HG02981 (cell line): ENCODE data around the gene TRMT61A.

Source experiments
- ATAC-seq: cut with Tn5 transposase; IDR thresholded peaks from one replicate; pipeline ENCODE4 v1.9.1; 2021; ENCODE audit warnings: mild to moderate bottlenecking, moderate library complexity; ENCODE audit not compliant: unreplicated experiment

TRMT61A gene

DNA sequence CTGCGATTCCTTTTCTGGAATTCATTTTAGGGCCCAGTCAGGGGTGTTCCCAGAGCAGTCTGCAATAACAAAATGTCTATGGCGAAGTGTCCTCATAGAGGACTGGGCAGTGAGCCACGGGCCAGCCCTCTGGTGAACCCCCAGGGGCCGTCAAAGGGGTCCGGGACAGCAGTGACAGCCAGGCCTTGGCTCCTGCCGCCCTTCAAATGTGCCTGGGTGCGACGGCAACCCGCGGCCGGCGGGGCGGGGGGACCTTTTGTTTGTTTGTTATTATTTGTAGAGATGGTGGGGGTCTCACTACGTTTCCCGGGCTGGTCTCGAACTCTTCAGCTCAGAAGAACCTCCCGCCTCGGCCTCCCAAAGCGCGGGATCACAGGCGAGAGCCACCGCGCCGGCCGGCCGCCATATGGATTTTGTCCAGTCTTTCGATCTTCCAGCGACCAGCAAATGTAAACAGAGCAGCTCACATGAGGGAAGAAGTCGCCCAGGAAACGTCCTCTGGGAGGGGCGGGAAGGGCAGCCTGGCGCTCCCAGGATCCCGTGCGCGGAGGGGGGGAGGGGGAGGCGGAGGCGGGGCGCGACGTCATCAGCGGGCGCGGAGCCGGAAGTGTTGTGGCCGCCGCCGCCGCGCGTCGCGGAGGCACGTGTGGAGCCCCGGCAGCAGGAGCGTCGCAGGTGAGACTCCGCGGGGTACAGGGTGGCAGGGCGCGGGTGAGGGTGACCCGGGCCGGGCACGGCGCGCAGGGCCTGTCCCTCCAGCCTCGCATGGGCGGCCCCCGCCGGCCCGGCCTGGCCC, at the start of gene TRMT61A:
Gene TRMT61A, plus strand, starts transcription at position 610 of the 796 bp plus-strand sequence. CDS start 783 bp downstream, outside the sequence.
- no peak for ATAC-seq

DNA sequence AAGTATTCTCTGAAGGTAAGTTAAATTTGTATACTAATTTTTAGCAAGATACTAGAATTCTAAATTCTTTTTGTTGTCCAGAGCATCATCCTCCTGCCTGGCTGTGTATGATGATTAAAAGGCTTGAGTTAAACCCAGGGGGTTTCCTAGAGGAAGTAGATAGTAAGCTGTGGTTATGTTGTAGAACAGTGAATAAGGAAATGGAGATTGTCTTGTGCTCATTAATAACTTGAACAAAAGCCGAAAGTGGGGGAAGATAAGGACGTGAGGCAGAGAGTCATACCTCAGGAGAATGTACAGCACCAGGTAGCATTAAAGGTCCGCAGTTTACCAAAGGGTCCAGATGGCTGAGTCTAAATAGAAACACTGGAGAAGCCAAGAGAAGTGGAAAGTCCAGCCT, 48.4 kb upstream of the TRMT61A start:
- peak; percentile 84 for ATAC-seq

DNA sequence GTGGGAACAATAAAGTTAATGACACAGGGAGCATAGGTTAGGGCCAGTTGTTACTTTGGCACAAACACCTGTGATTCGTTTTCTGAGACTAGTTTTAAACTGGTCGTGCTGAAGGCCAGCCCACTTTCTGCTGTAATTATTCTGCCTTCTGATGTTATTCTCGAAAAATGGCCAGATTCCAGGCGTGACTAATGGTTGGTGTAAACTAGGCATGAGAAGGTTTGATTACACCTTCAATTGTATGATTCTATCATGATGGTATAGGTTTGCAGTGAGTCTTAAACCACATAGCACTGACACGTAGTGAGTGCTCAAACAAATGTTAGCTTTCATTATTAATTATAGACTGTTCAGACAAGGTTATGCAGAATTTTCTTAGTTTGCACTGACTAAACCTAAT, 45.4 kb upstream of the TRMT61A start:
- no peak for ATAC-seq

DNA sequence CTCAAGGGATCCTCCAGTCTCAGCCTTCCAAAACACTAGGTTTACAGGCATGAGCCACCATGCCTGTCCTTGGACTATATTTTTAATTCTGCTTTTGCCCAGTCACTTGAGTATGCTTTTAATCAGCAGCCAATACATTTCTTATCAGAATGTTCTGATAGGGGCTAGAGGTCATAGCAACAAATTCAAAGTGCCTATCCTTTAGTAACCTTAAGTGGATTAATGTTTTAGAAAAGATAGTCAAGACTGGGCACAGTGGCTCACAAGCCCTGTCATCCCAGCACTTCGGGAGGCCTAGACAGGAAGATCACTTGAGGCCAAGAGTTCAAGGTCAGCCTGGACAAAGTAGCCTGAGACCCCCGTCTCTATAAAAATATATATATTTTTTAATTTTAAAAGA, 43.5 kb upstream of the TRMT61A start:
- no peak for ATAC-seq

DNA sequence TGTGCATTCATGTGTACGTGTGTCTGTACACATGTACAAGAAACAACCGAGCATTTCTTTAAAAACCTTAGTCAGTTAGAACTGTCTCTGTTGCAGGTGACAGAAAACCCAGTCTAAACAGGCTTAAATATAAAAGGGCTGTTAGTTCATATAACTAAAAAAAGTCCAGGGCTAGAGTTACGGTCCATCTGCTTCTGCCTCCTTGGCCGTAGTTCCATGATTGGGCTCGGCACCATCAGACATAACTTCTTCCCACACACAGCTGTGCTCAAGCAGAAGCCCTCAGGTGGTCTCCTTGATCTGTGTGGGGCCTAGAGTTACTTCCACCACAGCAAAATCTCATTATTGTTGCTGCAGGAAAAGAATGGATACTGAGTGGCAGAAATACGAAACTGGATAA, 40.9 kb upstream of the TRMT61A start:
- no peak for ATAC-seq

DNA sequence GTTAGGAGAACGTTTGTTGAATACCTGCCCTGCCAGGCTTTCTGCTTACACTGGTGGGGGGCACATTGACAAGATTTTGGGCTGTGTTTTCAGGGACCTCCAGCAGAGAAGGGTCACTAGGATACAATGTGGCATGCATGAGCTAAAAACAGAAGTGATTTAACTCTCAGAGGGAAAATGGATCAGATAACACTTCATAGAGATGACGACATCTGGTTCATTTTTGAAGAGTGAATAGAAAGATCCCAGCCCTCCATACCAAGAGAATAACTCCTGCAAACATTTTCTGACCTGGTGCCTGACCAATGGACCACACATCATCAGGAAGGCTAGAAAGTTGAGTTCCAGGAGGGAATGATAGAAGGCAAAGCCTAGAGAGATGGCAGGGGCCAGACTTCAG, 40.0 kb upstream of the TRMT61A start:
- ATAC-seq, result no peak

DNA sequence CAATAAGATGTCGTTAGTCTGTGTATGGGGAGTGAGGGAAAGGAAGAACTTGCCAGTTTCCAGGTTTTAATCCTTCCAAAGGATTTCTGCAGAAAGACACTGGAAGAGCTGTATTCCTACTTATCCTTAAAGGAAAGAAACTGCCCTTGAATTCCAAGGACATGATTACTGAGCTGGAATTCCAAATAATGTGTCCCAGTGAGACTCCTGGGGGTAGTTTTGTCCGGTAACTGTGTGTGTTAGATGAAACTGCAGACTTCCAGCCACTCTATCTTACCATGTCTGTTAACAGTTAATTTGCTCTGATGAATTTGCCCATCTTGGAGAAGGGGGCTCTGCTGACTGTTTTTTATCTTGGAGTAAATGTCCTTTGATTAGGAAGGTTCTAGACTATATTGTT, 39.4 kb upstream of the TRMT61A start:
- no peak for ATAC-seq

DNA sequence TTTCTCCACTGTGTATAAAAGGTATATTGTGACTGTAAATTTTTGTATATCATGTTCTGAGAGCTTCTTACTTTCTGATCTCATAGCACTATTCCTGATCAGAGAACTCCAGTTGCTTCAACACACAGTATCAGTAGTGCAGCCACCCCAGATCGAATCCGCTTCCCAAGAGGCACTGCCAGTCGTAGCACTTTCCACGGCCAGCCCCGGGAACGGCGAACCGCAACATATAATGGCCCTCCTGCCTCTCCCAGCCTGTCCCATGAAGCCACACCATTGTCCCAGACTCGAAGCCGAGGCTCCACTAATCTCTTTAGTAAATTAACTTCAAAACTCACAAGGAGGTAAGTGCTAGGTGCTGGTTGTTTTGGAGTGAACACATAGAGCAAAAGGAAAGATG, 37.3 kb upstream of the TRMT61A start:
- no peak for ATAC-seq

DNA sequence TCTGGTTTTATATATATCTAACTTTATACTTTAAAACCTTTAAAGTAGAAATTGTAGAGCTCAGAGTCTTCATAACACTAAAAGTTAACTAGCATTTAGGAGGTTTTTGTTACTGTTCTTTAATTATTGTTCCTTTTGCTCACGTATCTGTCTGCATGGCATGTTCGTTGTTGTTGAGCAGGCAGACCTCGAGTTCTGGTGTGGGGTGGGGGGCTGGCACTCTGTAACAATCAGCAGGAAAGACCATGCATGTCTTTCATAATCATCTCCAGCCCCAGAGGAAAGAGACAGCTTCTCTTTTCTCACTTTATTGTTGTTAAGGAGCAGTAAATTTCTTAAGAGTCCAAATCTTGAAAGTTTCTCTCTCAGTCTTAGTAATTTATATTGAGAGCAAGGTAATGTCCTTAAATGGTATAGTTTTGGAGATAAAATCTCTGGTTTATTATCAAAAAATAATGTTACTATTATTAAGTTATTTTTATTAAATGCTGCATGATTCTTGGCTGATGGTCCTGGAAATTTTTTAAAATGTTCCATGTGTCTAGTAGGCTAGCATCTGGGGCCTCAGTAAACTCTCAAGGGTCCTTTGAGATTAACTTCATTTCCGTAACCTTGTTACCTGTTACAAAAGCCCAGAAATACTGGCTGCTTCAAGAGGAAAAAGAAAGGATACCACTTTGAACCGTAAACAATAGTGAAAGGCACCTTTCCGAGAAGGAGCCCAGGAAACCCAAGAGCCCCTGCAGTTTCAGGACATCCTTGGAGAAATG, 36.7 kb upstream of the TRMT61A start:
- no peak for ATAC-seq

DNA sequence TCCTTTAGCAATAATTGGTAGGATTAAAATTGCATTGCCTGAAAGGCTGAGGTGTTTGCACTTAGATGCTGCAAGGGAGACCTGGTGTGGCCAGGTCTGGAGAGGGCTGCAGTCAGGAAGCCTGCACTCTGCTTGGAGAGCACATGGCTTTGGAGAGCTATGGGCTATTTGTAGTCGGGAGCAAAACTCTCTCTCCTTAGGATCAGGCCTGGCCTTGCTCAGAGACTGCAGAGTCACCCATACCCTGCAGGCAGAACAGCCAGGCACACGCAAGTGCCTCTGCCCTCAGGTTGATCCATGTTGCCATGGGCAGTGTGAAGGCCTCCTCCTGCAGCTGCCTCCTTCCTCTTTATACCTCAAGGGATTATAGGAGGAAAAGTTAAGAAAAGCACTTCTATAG, 33.1 kb upstream of the TRMT61A start:
- no peak for ATAC-seq

DNA sequence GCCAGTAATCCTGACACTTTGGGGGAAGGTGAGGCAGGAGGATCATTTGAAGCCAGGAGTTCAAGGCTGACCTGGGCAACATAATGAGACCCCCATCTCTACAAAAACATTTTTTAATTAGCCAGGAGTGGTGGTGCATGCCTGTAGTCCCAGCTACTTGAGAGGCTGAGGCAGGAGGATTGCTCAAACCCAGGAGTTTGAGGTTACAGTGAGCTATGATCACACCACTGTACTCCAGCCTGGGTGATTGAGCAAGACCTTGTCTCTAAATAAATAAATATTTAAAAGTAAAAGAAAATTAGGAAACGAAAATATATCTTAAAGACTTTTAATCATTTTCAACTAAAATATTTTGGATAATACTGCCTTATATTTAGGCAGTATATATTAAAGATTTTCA, 32.2 kb upstream of the TRMT61A start:
- no peak for ATAC-seq

DNA sequence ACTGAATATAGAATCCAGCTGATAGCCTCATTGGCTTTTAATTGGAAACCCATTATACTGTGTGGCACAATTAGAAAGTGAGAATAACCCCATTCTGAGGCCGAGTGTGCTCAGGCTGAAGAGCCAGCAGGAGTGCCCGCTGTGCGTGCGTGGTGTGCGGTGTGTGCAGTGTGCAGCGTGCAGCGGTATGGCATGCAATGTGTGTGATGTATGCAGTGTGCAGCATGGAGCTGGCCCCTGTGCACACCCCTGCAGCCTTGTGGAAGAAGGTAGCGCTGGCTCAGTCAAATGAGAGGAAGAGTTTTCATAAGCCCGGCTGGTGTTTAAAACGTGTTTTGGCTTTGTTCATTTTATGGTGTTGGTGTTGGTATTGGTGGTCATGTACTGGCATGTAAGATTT, 29.3 kb upstream of the TRMT61A start:
- ATAC-seq, result no peak

DNA sequence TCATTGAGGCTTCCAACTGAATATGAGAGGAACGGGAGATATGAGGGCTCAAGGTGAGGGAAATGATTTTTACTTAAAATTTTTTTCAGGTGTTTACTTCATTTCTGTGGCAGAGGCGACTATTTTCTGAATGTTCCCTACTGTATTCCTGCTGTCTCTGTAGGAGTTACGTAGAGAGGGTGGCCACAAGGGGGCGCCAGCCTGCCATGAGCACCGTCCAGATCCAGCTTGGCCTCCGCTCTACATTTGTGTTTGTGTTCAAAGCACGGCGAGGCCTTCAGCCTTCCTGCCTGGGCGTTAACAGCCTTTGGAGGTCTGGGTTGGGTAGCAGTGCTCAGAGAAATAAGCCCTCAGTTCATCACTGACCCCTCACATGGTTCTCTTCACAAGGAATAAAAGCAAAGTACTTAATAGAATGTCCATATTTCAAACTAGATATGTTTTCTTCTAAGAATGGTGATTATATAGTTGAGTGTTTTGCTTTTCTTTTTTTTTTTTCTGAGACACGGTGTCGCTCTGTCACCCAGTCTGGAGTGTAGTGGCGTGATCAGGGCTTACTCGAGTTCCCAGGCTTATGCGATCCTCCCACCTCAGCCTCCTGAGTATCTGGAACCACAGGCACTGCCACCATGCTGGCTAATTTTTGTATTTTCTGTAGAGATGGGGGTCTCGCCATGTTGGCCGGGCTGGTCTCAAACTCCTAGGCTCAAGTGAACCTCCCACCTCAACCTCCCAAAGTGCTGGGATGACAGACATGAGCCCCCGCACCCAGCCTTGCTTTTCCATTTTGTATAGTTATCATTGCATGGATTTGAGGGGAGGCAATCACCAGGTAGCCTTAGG, 28.6 kb upstream of the TRMT61A start:
- no peak for ATAC-seq

DNA sequence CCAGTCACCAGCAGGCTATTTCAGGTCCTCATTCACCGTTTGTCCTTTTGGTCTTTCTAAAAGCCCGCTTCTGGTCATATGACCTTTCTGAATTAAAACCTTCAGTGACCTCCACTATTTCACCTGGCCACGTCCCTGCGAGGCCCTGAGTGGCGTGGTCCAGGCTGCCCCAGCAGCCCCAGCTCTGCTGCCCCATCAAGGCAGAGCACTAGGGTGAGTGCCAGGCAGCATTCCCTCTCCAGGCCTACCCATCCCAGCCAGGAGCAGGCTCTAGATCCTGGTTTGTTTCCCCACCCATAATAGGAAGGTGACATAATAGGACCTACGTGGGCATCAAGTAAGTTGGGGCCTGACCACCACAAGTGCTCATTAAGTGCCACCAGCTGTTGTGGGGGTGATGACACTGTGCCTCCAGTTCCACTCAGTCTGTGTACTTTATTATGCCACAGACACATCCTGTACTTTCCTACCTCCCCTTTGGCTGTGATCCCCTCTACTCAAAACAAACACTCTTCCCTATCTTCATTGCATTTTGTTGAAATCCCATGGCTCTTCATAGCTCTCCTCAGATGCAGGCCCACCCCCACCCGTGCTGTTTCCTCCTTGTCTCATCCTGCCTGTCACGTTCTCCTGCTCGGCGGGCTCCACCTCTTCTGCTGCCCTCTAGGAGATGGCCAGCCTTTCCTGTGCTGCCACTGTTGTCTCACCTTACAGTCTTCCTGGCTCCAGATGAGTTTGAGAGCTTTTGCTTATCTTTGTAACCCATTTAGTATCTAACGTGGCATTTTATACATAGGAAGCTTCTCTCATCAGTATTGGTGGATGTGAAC, 27.7 kb upstream of the TRMT61A start:
- ATAC-seq, result no peak

DNA sequence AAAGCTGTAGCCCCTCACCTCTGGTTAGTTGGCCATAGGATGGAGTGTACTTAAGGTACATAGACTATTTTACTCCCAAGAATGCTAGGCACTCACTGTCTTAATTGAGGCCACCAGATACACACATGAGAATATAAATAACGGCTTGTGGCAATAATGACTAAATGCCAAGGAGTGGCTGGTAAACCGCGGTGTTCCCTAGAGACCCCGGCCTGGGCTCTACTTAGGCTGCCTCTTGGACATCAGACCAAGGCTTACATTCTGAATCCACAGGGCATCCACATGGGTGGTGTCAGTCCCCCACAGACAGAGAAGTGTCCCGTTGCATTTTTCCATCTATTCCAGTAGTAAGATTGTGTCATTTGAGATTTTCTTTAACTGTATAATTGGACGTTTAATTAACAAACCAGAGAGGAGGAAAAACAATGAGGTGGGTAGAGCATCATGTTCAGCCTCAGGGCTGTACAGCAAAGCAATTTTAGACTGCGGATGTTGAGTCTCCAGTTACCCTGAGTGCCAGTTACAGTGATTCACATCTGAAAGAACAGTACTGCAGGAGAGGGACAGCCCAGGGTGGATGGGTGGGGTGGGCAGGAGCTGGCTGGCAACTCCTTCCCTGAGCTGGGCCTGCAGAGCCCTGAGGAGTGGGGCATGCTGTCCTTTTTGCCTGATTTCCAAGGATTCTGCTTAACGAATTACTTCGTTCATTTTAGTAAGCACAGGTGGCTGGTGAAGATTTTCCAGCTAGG, 26.9 kb upstream of the TRMT61A start:
- ATAC-seq, result no peak

DNA sequence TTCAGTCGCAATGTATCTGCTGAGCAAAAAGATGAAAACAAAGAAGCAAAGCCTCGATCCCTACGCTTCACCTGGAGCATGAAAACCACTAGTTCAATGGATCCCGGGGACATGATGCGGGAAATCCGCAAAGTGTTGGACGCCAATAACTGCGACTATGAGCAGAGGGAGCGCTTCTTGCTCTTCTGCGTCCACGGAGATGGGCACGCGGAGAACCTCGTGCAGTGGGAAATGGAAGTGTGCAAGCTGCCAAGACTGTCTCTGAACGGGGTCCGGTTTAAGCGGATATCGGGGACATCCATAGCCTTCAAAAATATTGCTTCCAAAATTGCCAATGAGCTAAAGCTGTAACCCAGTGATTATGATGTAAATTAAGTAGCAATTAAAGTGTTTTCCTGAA, 26.1 kb upstream of the TRMT61A start:
- no peak for ATAC-seq

DNA sequence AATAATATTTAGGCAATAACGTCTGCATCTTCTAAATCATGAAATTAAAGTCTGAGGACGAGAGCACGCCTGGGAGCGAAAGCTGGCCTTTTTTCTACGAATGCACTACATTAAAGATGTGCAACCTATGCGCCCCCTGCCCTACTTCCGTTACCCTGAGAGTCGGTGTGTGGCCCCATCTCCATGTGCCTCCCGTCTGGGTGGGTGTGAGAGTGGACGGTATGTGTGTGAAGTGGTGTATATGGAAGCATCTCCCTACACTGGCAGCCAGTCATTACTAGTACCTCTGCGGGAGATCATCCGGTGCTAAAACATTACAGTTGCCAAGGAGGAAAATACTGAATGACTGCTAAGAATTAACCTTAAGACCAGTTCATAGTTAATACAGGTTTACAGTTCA, 25.7 kb upstream of the TRMT61A start:
- no peak for ATAC-seq

DNA sequence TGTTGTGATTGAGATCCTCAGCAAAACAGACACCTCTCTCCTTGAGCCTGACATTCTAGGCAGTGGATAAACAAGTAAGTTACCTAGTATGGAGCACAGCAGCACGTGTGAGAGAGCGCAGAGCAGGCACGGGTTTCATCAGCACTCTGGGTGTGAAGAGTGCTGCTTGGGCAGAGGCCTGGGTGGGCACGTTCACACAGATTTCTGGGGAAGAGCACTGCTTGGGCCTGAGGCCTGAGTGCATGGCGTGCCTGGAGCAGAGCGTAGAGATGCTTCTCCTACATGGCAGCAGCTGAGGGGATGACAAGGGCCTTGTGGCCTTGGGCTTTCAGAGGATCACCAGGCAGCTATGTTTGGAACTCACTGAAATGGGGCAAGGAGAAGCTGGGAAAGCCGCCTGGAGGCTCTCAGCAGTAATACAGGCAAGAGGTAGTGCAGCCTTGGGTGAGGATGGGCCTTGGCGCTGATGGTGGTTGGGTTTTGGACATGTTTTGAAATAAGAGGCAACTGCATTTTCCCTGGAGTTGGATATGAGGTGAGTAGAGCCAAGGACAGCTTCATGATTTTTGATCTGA, 23.9 kb upstream of the TRMT61A start:
- ATAC-seq, result no peak

DNA sequence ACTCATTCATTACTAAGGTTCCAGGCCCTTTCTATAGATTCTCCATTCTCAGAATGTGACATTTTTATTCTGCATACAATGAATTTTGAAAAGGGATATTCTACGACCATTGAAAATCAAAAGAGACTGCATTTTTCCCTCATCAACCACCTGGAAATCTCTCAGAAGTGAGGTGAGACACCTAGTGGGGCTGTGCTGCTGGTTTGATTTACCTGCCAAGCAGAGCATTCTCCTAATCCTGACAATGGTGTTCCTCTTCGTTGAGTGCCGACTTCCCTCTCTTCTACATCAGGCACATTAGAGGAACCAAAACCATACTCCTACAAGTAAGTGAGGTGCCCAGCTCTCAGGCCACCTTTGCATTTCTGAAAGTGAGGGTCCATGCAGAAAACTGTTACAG, 21.2 kb upstream of the TRMT61A start:
- ATAC-seq, result no peak
